A673 (cell line): ENCODE data around the gene FBLIM1. TPM values are rescaled to one million over a fixed set of nuclear protein-coding genes. Genes with fewer than 3 reads are reported as not detected.
A peak's percentile ranks its signal among the peaks of the same experiment; 100 is the strongest.

ENCODE experiments used
- BruUV-seq: library from RNA; stranded (reverse); fragments of 400-500 nt; replicated peaks from 2 replicates; lab custom pipeline; 2021; lab: Mats Ljungman, UMichigan
- CTCF ChIA-PET: fragments of 300-600 bp; sonication (Branson Sonifier 250); formaldehyde crosslinking; loops from one replicate; lab custom pipeline; 2022; ENCODE audit warnings: antibody characterized with exemption; lab: Charles Lee
- POLR2A ChIA-PET: fragments of 300-600 bp; sonication (Branson Sonifier 250); formaldehyde crosslinking; loops from one replicate; lab custom pipeline; 2022; ENCODE audit warnings: antibody characterized with exemption; ENCODE audit not compliant: low non-redundant PET; lab: Charles Lee
- DNase-seq: peaks from one replicate; pipeline ENCODE4 v3.0.0-alpha.2; 2015; ENCODE audit warnings: low spot score
- H3K27ac ChIP-seq: fragments of 200-600 bp; sonication (generic); 2 replicates; pipeline ENCODE4 v1.5.1; 2016; ENCODE audit warnings: mixed run types, low read depth, mild to moderate bottlenecking, mixed read lengths, antibody characterized with exemption, low read length; ENCODE audit not compliant: poor library complexity, severe bottlenecking
- H3K27me3 ChIP-seq: fragments of 200-600 bp; sonication (generic); replicated peaks from 2 replicates; pipeline ENCODE4 v1.6.1; 2017; ENCODE audit warnings: mixed run types, low read depth, mild to moderate bottlenecking, mixed read lengths, antibody characterized with exemption, low read length; ENCODE audit not compliant: insufficient read depth, poor library complexity
- H3K36me3 ChIP-seq: fragments of 200-600 bp; sonication (generic); 2 replicates; pipeline ENCODE4 v1.6.1; 2016; ENCODE audit warnings: mixed run types, mild to moderate bottlenecking, mixed read lengths, antibody characterized with exemption, low read length; ENCODE audit not compliant: insufficient read depth, poor library complexity, severe bottlenecking
- H3K4me1 ChIP-seq: fragments of 200-600 bp; sonication (generic); 2 replicates; pipeline ENCODE4 v1.6.1; 2017; ENCODE audit warnings: mixed run types, mild to moderate bottlenecking, mixed read lengths, antibody characterized with exemption, low read length; ENCODE audit not compliant: insufficient read depth, poor library complexity, severe bottlenecking
- H3K4me3 ChIP-seq: fragments of 200-600 bp; sonication (generic); 2 replicates; pipeline ENCODE4 v1.5.1; 2016; ENCODE audit warnings: low read depth, mixed run types, mild to moderate bottlenecking, mixed read lengths, low read length; ENCODE audit not compliant: poor library complexity, severe bottlenecking
- H3K9me3 ChIP-seq: fragments of 200-600 bp; sonication (generic); 2 replicates; pipeline ENCODE4 v1.6.1; 2016; ENCODE audit warnings: mixed run types, low read depth, mild to moderate bottlenecking, mixed read lengths, antibody characterized with exemption, low read length; ENCODE audit not compliant: poor library complexity, severe bottlenecking
- EZH2 ChIP-seq: fragments of 200-600 bp; sonication (generic); IDR thresholded peaks from 2 replicates; pipeline ENCODE4 v1.6.1; 2017; ENCODE audit warnings: borderline replicate concordance, low read depth, mild to moderate bottlenecking, mixed read lengths, antibody characterized with exemption, low read length; ENCODE audit not compliant: poor library complexity, severe bottlenecking
- intact Hi-C: fragments of 100-400 bp; cut with micrococcal nuclease; formaldehyde crosslinking; loops from one replicate; pipeline ENCODE4 v1.10.0; 2022; ENCODE audit not compliant: unreplicated experiment
- total RNA-seq: library from RNA; stranded (reverse); gene quantifications from 2 replicates; pipeline ENCODE4 v1.2.3, GENCODE V29; 2021
- TF ChIP-seq, protein P1 (sequence below): fragments of 300-800, 200-600 bp; sonication (generic); conservative IDR thresholded peaks from 2 replicates; pipeline ENCODE4 v1.5.1; 2017; ENCODE audit warnings: low read depth, mild to moderate bottlenecking, antibody characterized with exemption, low read length, moderate library complexity, mixed read lengths

Gene FBLIM1
- total RNA-seq, 1 experiment from 2014 or later = 39.3 TPM

DNA sequence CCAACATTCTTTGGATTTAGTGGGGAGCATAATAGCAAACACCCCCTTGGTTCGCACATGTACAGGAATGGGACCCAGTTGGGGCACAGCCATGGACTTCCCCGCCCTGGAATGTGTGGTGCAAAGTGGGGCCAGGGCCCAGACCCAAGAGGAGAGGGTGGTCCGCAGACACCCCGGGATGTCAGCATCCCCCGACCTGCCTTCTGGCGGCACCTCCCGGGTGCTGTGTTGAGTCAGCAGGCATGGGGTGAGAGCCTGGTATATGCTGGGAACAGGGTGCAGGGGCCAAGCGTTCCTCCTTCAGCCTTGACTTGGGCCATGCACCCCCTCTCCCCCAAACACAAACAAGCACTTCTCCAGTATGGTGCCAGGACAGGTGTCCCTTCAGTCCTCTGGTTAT, 27.1 kb downstream of the FBLIM1 start:
- POLR2A ChIA-PET = no interaction called here
- Histone ChIP-seq H3K36me3 (peaks cover 3% of the 10 kb centered on the region), H3K27me3 (no peaks in the 10 kb centered on the region), H3K4me1 (no peaks in the 10 kb centered on the region), H3K27ac (no peak overlapping the region), H3K4me3 (no peak overlapping the region), H3K9me3 (no peaks in the 10 kb centered on the region)
- intact Hi-C loops = no loop called here
- CTCF ChIA-PET = no interaction called here
- no peak for DNase-seq
- no TSS peak for BruUV-seq
- TF ChIP-seq EZH2 = no peak
- TF ChIP-seq, protein P1, sequence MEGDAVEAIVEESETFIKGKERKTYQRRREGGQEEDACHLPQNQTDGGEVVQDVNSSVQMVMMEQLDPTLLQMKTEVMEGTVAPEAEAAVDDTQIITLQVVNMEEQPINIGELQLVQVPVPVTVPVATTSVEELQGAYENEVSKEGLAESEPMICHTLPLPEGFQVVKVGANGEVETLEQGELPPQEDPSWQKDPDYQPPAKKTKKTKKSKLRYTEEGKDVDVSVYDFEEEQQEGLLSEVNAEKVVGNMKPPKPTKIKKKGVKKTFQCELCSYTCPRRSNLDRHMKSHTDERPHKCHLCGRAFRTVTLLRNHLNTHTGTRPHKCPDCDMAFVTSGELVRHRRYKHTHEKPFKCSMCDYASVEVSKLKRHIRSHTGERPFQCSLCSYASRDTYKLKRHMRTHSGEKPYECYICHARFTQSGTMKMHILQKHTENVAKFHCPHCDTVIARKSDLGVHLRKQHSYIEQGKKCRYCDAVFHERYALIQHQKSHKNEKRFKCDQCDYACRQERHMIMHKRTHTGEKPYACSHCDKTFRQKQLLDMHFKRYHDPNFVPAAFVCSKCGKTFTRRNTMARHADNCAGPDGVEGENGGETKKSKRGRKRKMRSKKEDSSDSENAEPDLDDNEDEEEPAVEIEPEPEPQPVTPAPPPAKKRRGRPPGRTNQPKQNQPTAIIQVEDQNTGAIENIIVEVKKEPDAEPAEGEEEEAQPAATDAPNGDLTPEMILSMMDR = no peak

- no peaks in the 10 kb centered on the region for H3K9me3 ChIP-seq
- ChIA-PET POLR2A (no interaction called here), CTCF (no interaction called here)
- intact Hi-C loops = no loop called here
- TF ChIP-seq EZH2 = no peak
- TF ChIP-seq, protein P1 = no peak
- H3K27me3 ChIP-seq = no peaks in the 10 kb centered on the region
- no peak overlapping the region for H3K4me3 ChIP-seq
- DNase-seq = no peak
- H3K27ac ChIP-seq = no peak overlapping the region
- no TSS peak for BruUV-seq
- H3K36me3 ChIP-seq = peaks cover 3% of the 10 kb centered on the region
- H3K4me1 ChIP-seq = no peaks in the 10 kb centered on the region
Observed at GRCh38 chr1:15786581-15786980, 28.0 kb downstream of the FBLIM1 start.

DNA sequence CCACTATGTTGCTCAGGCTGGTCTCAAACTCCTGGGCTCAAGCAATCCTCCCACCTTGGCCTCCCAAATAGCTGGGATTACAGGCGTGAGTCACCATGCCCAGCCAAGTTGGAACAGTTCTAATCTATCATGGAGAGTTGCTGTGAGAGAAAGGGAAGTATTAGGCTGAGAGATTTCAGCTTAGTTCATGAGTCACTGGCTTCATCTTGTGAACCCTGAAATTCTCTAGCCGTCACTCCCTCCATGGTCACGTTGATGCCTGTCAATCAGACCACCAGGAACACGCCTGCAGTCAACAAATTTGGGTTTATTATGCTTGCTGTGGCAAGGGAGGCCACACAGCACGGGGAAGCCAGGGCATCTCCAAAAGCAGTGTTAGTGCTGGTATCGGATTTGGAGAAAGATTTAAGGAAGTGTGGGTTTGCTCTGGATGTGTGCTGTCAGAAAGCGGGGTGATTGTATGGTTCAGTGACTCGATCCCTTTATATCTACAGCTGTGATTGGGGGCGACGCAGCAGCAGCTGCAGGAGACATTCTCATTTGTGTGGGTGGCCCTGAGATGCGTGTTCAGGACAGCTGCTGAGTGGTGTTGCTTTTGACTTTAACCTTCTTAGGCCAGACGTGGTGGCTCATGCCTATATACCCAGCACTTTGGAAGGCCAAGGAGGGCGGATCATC, 30.2 kb downstream of the FBLIM1 start:
- Histone ChIP-seq H3K27me3 (no peaks in the 10 kb centered on the region), H3K9me3 (no peaks in the 10 kb centered on the region), H3K4me3 (no peak overlapping the region), H3K36me3 (peaks cover 3% of the 10 kb centered on the region), H3K4me1 (no peaks in the 10 kb centered on the region), H3K27ac (no peak overlapping the region)
- POLR2A ChIA-PET = interaction anchor here (0.6 kb wide), 2 partner anchors 77 to 197 kb away, joined by 9 to 10 read pairs; no protein-coding TSS in a partner anchor
- DNase-seq = peak; percentile 65
- no TSS peak for BruUV-seq
- CTCF ChIA-PET = interaction anchor here (0.7 kb wide), 1 partner anchor 180 kb away, joined by 8 read pairs; no protein-coding TSS in a partner anchor
- intact Hi-C loops = no loop called here
- TF ChIP-seq, protein P1 = no peak
- TF ChIP-seq EZH2 = no peak
